Hepatocyte (in vitro differentiated cells): ENCODE results near the gene ISL2.

ENCODE experiments used
- CTCF ChIP-seq: fragments of 200-600 bp; sonication (generic); IDR thresholded peaks from 2 replicates; pipeline ENCODE4 v1.5.1; 2016; ENCODE audit warnings: antibody characterized with exemption, mild to moderate bottlenecking; ENCODE audit not compliant: poor library complexity
- EZH2 ChIP-seq: fragments of 200-600 bp; sonication (generic); IDR thresholded peaks from 2 replicates; pipeline ENCODE4 v1.6.1; 2016; ENCODE audit warnings: antibody characterized with exemption, mild to moderate bottlenecking, borderline replicate concordance
- EZH2phosphoT487 ChIP-seq: fragments of 200-600 bp; sonication (generic); IDR thresholded peaks from one replicate; pipeline ENCODE4 v1.6.1; 2018; ENCODE audit warnings: antibody characterized with exemption, mild to moderate bottlenecking, low read depth, moderate library complexity; ENCODE audit not compliant: unreplicated experiment, severe bottlenecking

GRCh38 chr15:76345583-76345879 is 9.0 kb downstream of the ISL2 start:
- TF ChIP-seq CTCF (no peak), EZH2 (no peak), EZH2phosphoT487 (no peak)
